Putamen (tissue), 1 donor: ENCODE data around the gene INPP4B.
"Not testable (repeated sequence)": the region's sequence is repeated elsewhere in the genome, so short reads cannot be mapped to it uniquely, and the experiment has no call there.

Source experiments
- DNase-seq: peaks from one replicate; pipeline ENCODE4 v3.0.0-alpha.2; 2016; ENCODE audit warnings: low spot score

The INPP4B gene

GRCh38 chr4:142085513-142086292 is 760.4 kb downstream of the INPP4B start:
- no peak for DNase-seq

GRCh38 chr4:142083264-142083663 is 762.8 kb downstream of the INPP4B start:
- no peak for DNase-seq

GRCh38 chr4:142081025-142081424 is 765.1 kb downstream of the INPP4B start:
- DNase-seq, result no peak

GRCh38 chr4:142079959-142080358 is 766.1 kb downstream of the INPP4B start:
- DNase-seq, result no peak

- no peak for DNase-seq
These were observed 769.1 kb downstream of the INPP4B start for GRCh38 chr4:142077048-142077447.

GRCh38 chr4:142068304-142068703 is 777.8 kb downstream of the INPP4B start:
- not testable (repeated sequence) for DNase-seq

- not testable (repeated sequence) for DNase-seq
These were observed 779.5 kb downstream of the INPP4B start for GRCh38 chr4:142066562-142066961.

- DNase-seq, result no peak
These were observed 780.9 kb downstream of the INPP4B start for GRCh38 chr4:142065086-142065647.

- no peak for DNase-seq
These were observed 781.9 kb downstream of the INPP4B start for GRCh38 chr4:142064181-142064580.

GRCh38 chr4:142045996-142046395 is 800.1 kb downstream of the INPP4B start:
- DNase-seq, result no peak

- no peak for DNase-seq
These were observed 801.8 kb downstream of the INPP4B start for GRCh38 chr4:142044271-142044670.

- DNase-seq, result no peak
These were observed 802.6 kb downstream of the INPP4B start for GRCh38 chr4:142043509-142043908.

GRCh38 chr4:142041788-142042187 is 804.3 kb downstream of the INPP4B start:
- DNase-seq, result no peak

- no peak for DNase-seq
These were observed 806.1 kb downstream of the INPP4B start for GRCh38 chr4:142040043-142040442.

- DNase-seq, result no peak
These were observed 809.1 kb downstream of the INPP4B start for GRCh38 chr4:142036795-142037583.

GRCh38 chr4:142035566-142035965 is 810.5 kb downstream of the INPP4B start:
- DNase-seq, result no peak

GRCh38 chr4:142034101-142034500 is 812.0 kb downstream of the INPP4B start:
- no peak for DNase-seq

- no peak for DNase-seq
These were observed 816.1 kb downstream of the INPP4B start for GRCh38 chr4:142030010-142030409.

- DNase-seq, result no peak
These were observed 824.3 kb downstream of the INPP4B start for GRCh38 chr4:142021761-142022160.

GRCh38 chr4:142021181-142021580 is 824.9 kb downstream of the INPP4B start:
- no peak for DNase-seq

GRCh38 chr4:142016031-142016430 is 830.1 kb downstream of the INPP4B start:
- DNase-seq, result no peak

- no peak for DNase-seq
These were observed 836.4 kb downstream of the INPP4B start for GRCh38 chr4:142009751-142010150.

- no peak for DNase-seq
These were observed 840.6 kb downstream of the INPP4B start for GRCh38 chr4:142005519-142005918.
